ENCODE data around the gene VSIG10.
"Not testable (repeated sequence)": the region's sequence is repeated elsewhere in the genome, so short reads cannot be mapped to it uniquely, and the experiment has no call there.

Gene VSIG10

DNA sequence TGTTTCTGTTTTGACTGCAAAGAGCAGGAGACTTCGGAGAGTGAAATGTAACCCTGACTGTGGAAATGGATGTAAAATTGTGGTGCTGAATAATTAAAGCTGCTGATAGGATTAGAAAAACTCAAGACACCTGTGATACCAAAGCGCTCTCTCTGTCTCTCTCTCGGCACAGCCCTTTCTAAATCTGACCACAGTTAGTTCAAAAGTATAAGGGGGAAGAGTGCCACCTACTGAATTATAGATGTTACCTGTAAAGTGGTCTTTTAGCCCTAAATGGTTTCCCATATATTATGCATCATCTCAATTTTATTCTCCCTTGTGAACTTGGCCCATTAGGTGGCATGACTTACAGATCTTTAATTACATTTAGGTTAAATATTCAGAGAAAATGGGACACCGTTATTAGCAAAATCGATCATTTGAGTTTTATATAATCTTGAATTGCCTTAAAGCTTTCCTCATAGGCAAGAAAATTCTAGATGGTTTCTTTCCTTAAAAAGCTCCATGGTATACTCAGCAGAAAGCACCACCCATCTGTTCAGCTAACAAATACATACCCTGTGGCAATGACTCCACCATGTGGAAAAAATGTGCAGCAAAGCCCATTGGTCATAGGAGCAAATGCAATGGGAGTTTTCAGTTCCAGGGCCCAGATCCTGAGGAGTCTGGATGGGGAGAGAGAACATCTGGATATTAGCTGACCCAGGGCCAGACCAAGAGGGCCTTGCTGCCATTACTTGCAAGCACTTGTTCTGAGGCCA lies 69.2 kb downstream of the VSIG10 start:
- DNase-seq (ENCODE audit: low read depth in 4 of 4, low spot score in 1 of 4): no peak

GRCh38 chr12:118033902-118034301 lies 69.9 kb downstream of the VSIG10 start:
- DNase-seq (ENCODE audit: low read depth in 4 of 4, low spot score in 1 of 4): no peak

DNA sequence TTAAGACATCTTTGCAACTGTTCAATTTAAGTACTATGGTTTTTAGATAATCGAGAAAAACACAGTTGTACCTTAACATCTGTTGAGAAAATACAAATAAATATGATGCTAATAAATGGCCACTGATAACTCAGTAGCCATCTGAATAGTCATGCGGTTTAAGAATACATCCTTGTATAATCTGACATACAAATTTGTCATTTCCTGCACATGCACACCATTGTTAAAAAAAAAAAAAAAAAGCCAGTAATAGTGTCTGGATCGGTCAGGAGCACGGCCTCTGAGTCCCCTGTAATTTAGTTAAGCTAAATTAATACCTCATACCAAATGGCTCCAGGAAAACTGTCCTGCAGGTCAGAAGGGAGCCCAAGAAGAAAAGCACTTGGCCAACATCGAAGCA lies 70.5 kb downstream of the VSIG10 start:
- DNase-seq (ENCODE audit: low read depth in 4 of 4, low spot score in 1 of 4): no peak

- DNase-seq (ENCODE audit: low read depth in 4 of 4, low spot score in 1 of 4): no peak
Observed at GRCh38 chr12:118032188-118032587, 71.6 kb downstream of the VSIG10 start.

DNA sequence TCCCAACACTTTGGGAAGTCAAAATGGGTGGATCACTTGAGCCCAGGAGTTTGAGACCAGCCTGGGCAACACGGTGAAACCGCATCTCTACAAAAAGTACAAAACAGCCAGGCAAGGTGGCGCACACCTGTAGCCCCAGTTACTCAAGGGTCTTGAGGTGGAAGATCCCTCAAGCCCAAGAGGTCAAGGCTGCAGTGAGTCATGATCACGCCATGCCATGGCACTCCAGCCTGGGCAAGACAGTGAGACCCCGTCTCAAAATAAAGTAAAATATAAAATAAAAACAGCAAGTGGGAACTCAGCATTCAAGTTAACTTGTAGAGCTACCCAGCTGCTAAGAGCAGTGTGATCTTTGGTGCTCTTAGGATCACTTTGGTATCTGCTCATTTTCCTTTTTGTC lies 74.6 kb downstream of the VSIG10 start:
- no peak for DNase-seq (ENCODE audit: low read depth in 4 of 4, low spot score in 1 of 4)

DNA sequence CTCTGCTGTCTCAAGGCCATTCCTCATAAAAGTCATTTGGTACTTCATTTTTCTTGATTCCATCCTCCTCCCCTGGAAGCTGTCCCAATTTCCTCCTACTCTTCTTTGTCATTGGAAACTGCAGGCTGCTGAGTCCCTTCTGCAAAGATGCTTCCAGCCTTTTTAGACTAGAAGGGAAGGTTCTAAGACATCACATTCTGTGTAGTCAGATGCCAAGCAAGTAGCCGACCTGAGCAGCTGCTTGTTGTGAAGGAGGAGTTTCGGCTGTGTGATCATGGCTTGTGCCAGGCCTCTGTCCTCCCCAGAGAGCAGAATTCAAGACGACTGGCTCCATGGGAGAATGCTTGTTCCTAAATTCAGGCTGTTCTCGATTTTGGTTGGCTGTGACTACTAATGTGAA lies 78.6 kb downstream of the VSIG10 start:
- DNase-seq (ENCODE audit: low read depth in 4 of 4, low spot score in 1 of 4): no peak

GRCh38 chr12:118023301-118023860 lies 80.4 kb downstream of the VSIG10 start:
- no peak for DNase-seq (ENCODE audit: low read depth in 4 of 4, low spot score in 1 of 4)

DNA sequence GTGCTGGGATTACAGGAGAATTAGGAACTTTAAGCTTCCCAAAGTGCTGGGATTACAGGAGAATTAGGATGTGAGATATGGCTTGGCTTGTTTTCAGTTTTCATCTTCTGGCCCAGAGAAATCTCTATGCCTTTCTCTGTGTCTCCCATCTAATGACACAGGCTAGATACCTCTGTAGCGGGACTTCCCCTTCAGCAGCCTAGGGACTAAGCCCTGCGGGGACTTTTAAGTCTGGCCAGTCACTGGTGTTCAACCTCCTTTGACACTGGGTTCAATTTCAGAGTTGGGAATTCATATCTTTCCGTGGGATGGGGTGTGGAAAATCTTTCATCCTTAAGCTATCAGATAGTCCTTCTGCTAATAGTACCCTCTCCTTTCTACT lies 81.1 kb downstream of the VSIG10 start:
- no peak for DNase-seq (ENCODE audit: low read depth in 4 of 4, low spot score in 1 of 4)

DNA sequence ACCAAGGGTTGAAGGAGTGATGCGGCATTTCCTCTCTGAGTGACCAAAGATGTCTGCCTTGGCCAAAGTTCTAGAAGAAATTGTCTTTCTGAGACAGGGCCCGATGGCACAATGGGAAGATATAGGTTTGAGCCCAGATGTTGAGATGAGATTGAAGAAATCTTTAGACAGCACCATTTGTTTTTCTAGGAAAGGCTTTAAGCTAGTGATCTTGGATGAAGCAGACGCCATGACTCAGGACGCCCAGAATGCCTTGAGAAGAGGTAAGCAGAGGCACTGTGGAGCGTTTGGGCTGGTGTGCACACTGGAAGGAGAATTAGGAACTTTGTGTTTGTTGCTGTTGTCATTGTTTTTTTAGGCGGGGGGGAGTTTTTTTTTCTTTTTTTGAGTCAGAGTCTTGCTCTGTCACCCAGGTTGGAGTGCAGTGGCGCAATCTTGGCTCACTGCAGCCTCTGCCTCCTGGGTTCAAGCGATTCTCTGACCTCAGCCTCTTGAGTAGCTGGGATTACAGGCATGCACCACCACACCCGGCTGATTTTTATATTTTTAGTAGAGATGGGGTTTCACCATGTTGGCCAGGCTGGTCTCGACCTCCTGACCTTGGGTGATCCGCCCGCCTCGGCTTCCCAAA lies 81.6 kb downstream of the VSIG10 start:
- not testable (repeated sequence) for DNase-seq (ENCODE audit: low read depth in 4 of 4, low spot score in 1 of 4)

GRCh38 chr12:118020036-118020435 lies 83.8 kb downstream of the VSIG10 start:
- no peak for DNase-seq (ENCODE audit: low read depth in 4 of 4, low spot score in 1 of 4)

DNA sequence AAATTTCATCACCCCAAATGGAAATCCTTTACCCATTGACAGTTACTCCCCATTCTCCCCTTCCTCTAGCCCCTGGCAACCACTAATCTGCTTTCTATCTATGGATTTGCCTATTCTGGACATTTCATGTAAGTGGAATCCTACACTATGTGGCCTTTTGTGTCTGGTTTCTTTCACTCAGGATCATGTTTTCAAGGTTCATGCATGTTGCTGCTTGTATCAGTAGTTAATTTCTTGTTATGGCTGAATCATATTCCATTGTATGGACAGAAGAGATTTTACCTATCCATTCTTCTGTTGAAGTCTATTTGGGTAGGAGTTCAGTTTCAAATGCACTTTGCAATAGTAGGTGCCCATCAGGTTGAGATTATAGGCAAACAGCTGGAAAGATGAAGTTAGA lies 85.9 kb downstream of the VSIG10 start:
- DNase-seq (ENCODE audit: low read depth in 4 of 4, low spot score in 1 of 4): no peak

GRCh38 chr12:118016424-118017264 lies 87.2 kb downstream of the VSIG10 start, which contains the start of gene RFC5:
RFC5 (plus strand) TSS chr12:118016703; CDS start chr12:118016828, 125 bp downstream.
- DNase-seq (ENCODE audit: low read depth in 4 of 4, low spot score in 1 of 4): peak; percentile 96 to 99 (median 96)

DNA sequence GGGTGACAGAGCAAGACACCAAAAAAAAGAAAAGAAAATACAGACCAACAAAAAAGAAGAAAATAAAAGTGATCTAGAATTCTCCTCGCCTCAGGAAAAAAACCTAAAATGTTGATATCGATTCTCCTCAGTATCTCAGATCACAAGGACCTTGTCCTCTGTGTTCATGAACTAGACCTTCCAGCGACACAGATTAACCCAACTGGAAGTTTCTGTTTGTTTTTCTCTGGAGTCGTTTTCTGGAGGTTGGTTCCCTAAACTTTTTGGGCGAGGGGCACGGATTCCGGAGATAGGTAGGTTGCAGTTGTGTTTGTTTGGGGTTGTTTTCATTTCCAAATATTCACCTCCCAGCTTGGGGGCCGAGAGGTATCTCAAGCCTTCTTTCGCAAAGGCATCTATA lies 87.9 kb downstream of the VSIG10 start:
- no peak for DNase-seq (ENCODE audit: low read depth in 4 of 4, low spot score in 1 of 4)

DNA sequence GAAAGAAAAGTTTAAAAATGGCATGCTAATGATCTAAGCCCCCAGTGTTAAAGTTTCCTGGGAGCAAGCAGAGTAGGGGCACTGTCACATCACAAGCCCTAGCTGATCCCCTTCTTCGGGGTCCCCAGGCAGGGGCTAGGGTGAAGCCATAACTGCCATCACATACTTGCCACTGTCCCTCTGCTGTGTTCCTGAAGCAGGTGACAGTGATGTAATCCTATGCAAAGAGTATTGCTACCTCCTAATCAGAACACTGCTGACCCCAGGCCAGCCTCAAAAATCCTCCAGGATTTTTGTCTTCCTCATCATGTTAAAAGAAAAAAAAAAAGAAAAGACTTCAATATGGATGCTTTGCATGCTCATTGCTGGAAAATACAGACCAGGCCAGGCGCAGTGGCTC lies 88.5 kb downstream of the VSIG10 start:
- no peak for DNase-seq (ENCODE audit: low read depth in 4 of 4, low spot score in 1 of 4)
